Gastroesophageal sphincter (tissue), 3 donors: ENCODE measurements around the gene WFDC12.

Experiments used
- EP300 ChIP-seq: sonication (generic); formaldehyde crosslinking; IDR thresholded peaks from one replicate; pipeline ENCODE4 v1.6.1; 2017; ENCODE audit warnings: antibody characterized with exemption, mild to moderate bottlenecking
- POLR2A ChIP-seq, 2 donors: fragments of 450-650 bp; IDR thresholded peaks; one replicate each; pipeline ENCODE4 v1.6.1; 2017; ENCODE audit warnings: antibody characterized with exemption in 2 of 2, mild to moderate bottlenecking in 2 of 2, moderate library complexity in 1 of 2
- POLR2AphosphoS5 ChIP-seq: sonication (generic); formaldehyde crosslinking; IDR thresholded peaks from one replicate; pipeline ENCODE4 v1.6.1; 2017; ENCODE audit warnings: antibody characterized with exemption
- TF ChIP-seq, protein P1 (sequence below), 4 experiments: fragments of 200-600 bp in 2 of 4; fragments of 450-650 bp in 2 of 4; sonication (generic) in 1 of 4; IDR thresholded peaks; one replicate each; pipeline ENCODE4 v1.5.1; 2017 to 2019; ENCODE audit warnings: antibody characterized with exemption in 4 of 4, mild to moderate bottlenecking in 2 of 4, moderate library complexity in 2 of 4

DNA sequence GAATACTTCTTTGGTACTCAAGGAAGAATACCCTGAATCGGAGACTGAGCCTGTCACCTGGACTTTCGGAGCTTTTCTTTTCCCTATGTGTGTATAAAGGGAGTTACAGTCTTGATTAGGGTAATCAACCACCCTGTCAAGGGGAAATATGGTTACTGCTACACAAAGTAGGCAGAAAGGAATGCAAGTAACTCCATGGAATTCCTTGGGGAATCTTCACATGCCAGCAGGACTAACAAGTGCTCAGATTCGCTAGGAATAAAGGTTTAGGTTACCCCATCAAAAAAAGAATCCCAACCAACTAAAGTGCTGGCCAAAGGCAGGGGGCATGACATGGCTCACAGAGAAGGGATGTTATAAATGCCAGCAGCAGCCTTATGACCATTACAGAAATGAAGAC, 33.8 kb downstream of the WFDC12 start:
- TF ChIP-seq POLR2AphosphoS5 (no peak), EP300 (no peak), POLR2A (IDR thresholded peaks at IDR 0.05) (no peak)
- TF ChIP-seq, protein P1, sequence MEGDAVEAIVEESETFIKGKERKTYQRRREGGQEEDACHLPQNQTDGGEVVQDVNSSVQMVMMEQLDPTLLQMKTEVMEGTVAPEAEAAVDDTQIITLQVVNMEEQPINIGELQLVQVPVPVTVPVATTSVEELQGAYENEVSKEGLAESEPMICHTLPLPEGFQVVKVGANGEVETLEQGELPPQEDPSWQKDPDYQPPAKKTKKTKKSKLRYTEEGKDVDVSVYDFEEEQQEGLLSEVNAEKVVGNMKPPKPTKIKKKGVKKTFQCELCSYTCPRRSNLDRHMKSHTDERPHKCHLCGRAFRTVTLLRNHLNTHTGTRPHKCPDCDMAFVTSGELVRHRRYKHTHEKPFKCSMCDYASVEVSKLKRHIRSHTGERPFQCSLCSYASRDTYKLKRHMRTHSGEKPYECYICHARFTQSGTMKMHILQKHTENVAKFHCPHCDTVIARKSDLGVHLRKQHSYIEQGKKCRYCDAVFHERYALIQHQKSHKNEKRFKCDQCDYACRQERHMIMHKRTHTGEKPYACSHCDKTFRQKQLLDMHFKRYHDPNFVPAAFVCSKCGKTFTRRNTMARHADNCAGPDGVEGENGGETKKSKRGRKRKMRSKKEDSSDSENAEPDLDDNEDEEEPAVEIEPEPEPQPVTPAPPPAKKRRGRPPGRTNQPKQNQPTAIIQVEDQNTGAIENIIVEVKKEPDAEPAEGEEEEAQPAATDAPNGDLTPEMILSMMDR (IDR thresholded peaks at IDR 0.05), result no peak
